Thyroid gland (tissue), 4 donors: ENCODE results near the gene CAPN5.

Experiments used
- CTCF ChIP-seq, 6 experiments: fragments of 200-600 bp in 3 of 6; fragments of 450-650 bp in 3 of 6; sonication (generic) in 3 of 6; IDR thresholded peaks; one replicate each; pipeline ENCODE4 v1.5.1; 2016 to 2019; ENCODE audit warnings: antibody characterized with exemption in 6 of 6, mild to moderate bottlenecking in 2 of 6, inconsistent platforms in 1 of 6, moderate library complexity in 1 of 6
- POLR2A ChIP-seq, 2 donors: fragments of 450-650 bp; IDR thresholded peaks; one replicate each; pipeline ENCODE4 v1.6.1; 2017; ENCODE audit warnings: antibody characterized with exemption in 2 of 2, mild to moderate bottlenecking in 2 of 2, moderate library complexity in 1 of 2

DNA sequence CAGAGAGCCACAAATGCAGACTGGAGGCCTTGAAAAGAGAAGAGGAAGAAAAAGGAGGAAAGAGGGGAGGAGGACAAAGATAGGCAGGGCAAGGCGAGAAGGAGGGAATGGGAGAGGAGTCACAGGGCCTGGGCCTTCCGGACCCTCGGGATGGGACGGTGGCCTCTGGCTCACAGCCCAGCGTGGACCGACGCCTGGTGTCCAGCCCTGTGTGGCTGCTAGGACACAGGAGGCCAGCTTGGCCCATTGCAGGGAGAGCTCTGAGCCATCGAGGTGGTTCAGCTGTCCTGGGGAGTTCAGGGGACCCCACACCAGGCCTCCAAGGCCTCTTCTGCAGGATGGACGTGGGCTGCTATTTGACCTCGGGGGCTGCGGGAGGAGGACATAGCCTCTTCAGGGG, 70.7 kb downstream of the CAPN5 start:
- TF ChIP-seq POLR2A (IDR thresholded peaks at IDR 0.05), result no peak
- no peak for TF ChIP-seq CTCF (IDR thresholded peaks at IDR 0.05)
